Erythroblast (primary cell): ENCODE data around the gene ATG14.

Source experiments
- GATA1 ChIP-seq: IDR thresholded peaks from 2 replicates; pipeline ENCODE4 v1.6.1; 2011; ENCODE audit warnings: low read depth, mild to moderate bottlenecking, control low read depth, low read length, moderate library complexity
- POLR2A ChIP-seq: IDR thresholded peaks from 2 replicates; pipeline ENCODE4 v1.6.1; 2011; ENCODE audit warnings: mild to moderate bottlenecking, low read length

DNA sequence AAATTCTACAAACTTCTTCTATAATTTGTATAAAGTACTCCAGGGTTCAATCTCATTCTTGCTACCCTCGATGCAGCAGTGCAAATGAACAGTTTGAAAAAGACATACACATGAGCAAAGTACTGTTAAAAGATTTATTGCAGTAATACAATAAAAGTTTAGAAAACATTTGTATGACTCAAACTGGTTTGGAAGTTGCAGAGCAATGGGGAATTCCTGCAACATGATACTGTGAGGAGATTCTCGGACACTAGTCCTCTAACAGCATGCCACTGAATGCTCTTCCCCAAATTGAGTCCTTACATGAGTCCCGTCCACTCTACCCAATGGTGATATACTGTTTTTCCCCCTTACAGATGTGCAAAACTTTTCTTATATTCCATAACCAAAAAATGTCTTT, 45.4 kb downstream of the ATG14 start:
- TF ChIP-seq POLR2A (no peak), GATA1 (no peak)
